HFFc6 (cell line): ENCODE measurements around the gene GALNT1. TPM values are rescaled to one million over a fixed set of nuclear protein-coding genes. Genes with fewer than 3 reads are reported as not detected.

Source experiments
- DNase-seq: peaks from one replicate; pipeline ENCODE4 v3.0.0-alpha.2; 2018
- H3K27ac Mint-ChIP-seq: 2 replicates; pipeline ENCODE4 v1.8.0; 2020; ENCODE audit warnings: mild to moderate bottlenecking, mixed read lengths
- H3K27me3 Mint-ChIP-seq: 2 replicates; pipeline ENCODE4 v1.8.0; 2021; ENCODE audit warnings: mild to moderate bottlenecking, moderate library complexity, mixed read lengths; ENCODE audit not compliant: insufficient read depth
- H3K36me3 Mint-ChIP-seq: 2 replicates; pipeline ENCODE4 v1.8.0; 2021; ENCODE audit warnings: low read depth, mixed read lengths
- H3K4me1 Mint-ChIP-seq: 2 replicates; pipeline ENCODE4 v1.8.0; 2020; ENCODE audit warnings: low read depth, mixed read lengths
- H3K4me3 Mint-ChIP-seq: 2 replicates; pipeline ENCODE4 v1.8.0; 2020; ENCODE audit warnings: mild to moderate bottlenecking, moderate library complexity, mixed read lengths
- H3K9me3 Mint-ChIP-seq: 2 replicates; pipeline ENCODE4 v1.8.0; 2020; ENCODE audit warnings: mild to moderate bottlenecking, mixed read lengths
- total RNA-seq, 6 experiments: library from RNA; stranded (reverse); fragmentation: NEBNext Ultra II Directional; extraction: Animal tissue kit (Norgen Biotek cat#: 25700); gene quantifications; 2 replicates in 1 of 6; 3 replicates in 5 of 6; pipeline ENCODE4 v1.2.3, GENCODE V29; 2021
- TF ChIP-seq, protein P1 (sequence below): fragments of 200-600 bp; sonication (generic); IDR thresholded peaks from 2 replicates; pipeline ENCODE4 v1.5.0; 2021; ENCODE audit warnings: antibody characterized with exemption, mild to moderate bottlenecking

GALNT1 gene
- total RNA-seq, 6 experiments from 2014 or later = 36.4 to 48.2 (median 40.2) TPM

DNA sequence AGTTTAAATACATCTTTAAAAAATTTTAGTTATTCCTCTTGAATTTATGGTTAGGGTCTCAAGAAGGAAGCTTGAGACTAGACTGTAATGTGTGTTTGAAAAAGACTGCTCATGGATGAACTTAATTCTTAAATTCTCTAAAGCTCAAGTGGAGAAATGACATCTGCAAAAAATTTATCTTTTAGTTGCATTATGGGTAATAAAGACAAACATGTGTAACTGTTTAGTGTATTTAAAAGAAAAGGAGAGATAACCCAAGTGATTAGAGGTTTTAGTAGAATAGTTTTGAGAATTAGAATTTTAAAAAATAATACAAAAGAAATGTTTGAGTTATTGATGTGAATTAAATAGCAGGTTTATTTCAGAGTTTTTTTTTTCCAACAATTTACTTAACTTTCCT lies 36.7 kb downstream of the GALNT1 start:
- Mint-ChIP-seq H3K27ac (no peak overlapping the region), H3K4me1 (no peaks in the 10 kb centered on the region; the same call in 1 of the 2 replicates)
- no peak for DNase-seq

DNA sequence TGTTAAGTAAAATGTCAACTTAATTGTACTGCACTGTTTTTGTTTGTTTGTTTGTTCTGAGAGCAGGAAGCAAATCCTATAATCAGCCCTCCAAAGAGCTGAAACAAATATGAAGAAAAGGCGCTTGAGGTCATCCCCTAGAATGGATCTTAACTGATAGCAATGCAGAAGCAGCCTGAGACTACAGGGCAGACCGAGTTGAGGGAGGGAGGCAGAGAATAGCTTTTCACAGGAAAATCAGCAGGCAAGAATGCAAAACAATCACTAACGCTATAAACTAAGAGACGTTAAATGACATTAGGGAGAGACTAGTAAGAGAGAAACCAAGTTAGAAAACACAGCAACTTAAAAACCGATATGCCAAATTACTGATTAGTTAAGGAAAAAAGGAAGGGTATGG lies 37.2 kb downstream of the GALNT1 start:
- H3K4me3 Mint-ChIP-seq = no peak overlapping the region
- H3K9me3 Mint-ChIP-seq = no peaks in the 10 kb centered on the region
- TF ChIP-seq, protein P1, sequence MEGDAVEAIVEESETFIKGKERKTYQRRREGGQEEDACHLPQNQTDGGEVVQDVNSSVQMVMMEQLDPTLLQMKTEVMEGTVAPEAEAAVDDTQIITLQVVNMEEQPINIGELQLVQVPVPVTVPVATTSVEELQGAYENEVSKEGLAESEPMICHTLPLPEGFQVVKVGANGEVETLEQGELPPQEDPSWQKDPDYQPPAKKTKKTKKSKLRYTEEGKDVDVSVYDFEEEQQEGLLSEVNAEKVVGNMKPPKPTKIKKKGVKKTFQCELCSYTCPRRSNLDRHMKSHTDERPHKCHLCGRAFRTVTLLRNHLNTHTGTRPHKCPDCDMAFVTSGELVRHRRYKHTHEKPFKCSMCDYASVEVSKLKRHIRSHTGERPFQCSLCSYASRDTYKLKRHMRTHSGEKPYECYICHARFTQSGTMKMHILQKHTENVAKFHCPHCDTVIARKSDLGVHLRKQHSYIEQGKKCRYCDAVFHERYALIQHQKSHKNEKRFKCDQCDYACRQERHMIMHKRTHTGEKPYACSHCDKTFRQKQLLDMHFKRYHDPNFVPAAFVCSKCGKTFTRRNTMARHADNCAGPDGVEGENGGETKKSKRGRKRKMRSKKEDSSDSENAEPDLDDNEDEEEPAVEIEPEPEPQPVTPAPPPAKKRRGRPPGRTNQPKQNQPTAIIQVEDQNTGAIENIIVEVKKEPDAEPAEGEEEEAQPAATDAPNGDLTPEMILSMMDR = no peak
- no peaks in the 10 kb centered on the region for H3K27me3 Mint-ChIP-seq
- no peaks in the 10 kb centered on the region; the same call in 1 of the 2 replicates for H3K4me1 Mint-ChIP-seq
- H3K27ac Mint-ChIP-seq = no peak overlapping the region
- no peak for DNase-seq
- no peaks in the 10 kb centered on the region for H3K36me3 Mint-ChIP-seq

More for the DNA sequence above, 36.7 kb downstream of the GALNT1 start:
- Mint-ChIP-seq H3K36me3 (no peaks in the 10 kb centered on the region), H3K9me3 (no peaks in the 10 kb centered on the region), H3K27me3 (no peaks in the 10 kb centered on the region), H3K4me3 (no peak overlapping the region)
- TF ChIP-seq, protein P1 = no peak

DNA sequence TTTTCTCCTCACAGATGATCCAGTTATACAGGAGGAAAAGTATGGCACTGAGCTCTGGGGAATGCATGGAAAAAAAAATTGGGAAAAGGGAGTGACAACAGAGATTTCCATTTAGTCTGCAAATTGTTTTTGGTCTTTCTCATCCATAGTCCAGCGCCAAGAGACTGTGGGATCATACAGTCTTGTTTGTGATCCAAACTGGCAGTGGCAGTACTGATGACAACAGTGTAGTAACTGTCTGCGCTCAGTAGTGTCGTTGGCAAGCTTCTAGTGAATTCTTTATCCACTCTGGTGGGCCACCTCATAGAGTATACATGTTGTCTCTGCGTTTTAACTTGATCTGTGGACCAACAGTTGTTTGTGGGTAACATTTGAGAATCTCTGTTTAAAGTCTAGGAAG lies 37.9 kb downstream of the GALNT1 start:
- Mint-ChIP-seq H3K9me3 (no peaks in the 10 kb centered on the region), H3K4me3 (no peak overlapping the region), H3K36me3 (no peaks in the 10 kb centered on the region), H3K27me3 (no peaks in the 10 kb centered on the region), H3K4me1 (no peaks in the 10 kb centered on the region; the same call in 1 of the 2 replicates), H3K27ac (no peak overlapping the region)
- no peak for DNase-seq
- TF ChIP-seq, protein P1 = no peak

DNA sequence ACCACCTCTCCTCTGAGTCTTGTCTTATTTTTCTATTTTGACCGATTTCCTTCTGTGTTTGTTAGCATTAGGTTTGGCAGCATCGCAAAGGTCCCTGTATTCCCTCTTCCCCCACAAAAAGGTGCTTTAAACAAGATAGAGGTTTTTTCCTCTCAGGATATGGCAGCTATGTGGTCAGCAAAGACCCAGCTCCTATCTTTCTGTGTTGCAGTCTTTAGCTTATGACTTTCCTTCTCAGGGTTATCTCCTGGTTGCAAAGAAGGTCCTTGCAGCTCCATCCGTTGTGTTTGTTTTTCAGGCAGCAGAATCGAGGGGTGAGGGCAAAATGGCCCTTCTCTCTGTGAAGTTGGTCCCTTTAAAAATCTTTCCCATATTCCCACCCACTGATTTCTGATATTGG lies 38.4 kb downstream of the GALNT1 start:
- Mint-ChIP-seq H3K9me3 (no peaks in the 10 kb centered on the region), H3K4me3 (no peak overlapping the region), H3K27me3 (no peaks in the 10 kb centered on the region), H3K27ac (no peak overlapping the region), H3K36me3 (no peaks in the 10 kb centered on the region), H3K4me1 (no peaks in the 10 kb centered on the region; the same call in 1 of the 2 replicates)
- DNase-seq = no peak
- TF ChIP-seq, protein P1 = no peak

DNA sequence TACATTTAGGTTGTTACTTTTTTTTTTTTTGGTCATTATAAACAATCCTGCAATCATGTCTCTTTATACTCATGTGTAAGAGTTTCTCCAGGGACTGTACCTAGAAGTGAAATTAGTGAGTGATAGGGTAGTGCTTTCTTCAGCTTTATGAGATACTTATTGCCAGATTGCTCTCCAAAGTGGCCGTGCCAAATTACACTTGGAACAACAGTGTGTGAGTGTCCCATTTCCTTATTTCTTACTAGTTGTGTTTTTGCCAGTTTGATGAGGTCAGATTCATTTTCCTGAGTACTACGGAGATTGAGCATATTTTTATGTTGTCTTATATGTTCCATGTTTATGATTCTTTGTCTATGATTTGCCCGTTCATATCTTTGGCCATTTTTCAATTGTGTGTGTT lies 39.2 kb downstream of the GALNT1 start:
- DNase-seq = no peak
- TF ChIP-seq, protein P1 = no peak
- no peaks in the 10 kb centered on the region for H3K9me3 Mint-ChIP-seq
- no peak overlapping the region for H3K27ac Mint-ChIP-seq
- no peaks in the 10 kb centered on the region for H3K27me3 Mint-ChIP-seq
- no peaks in the 10 kb centered on the region for H3K4me1 Mint-ChIP-seq
- H3K36me3 Mint-ChIP-seq = no peaks in the 10 kb centered on the region
- no peak overlapping the region for H3K4me3 Mint-ChIP-seq

GRCh38 chr18:35623255-35623654 lies 41.7 kb downstream of the GALNT1 start:
- no peak for DNase-seq
- peaks cover 9% of the 10 kb centered on the region for H3K9me3 Mint-ChIP-seq
- peaks cover 11% of the 10 kb centered on the region for H3K36me3 Mint-ChIP-seq
- no peak overlapping the region for H3K4me3 Mint-ChIP-seq
- peaks cover 1% of the 10 kb centered on the region; the same call in 1 of the 2 replicates for H3K27me3 Mint-ChIP-seq
- H3K4me1 Mint-ChIP-seq = no peaks in the 10 kb centered on the region
- H3K27ac Mint-ChIP-seq = no peak overlapping the region
- TF ChIP-seq, protein P1 = no peak
